Large intestine (tissue), 3 donors: ENCODE measurements around the gene MKS1. TPM values are rescaled to one million over a fixed set of nuclear protein-coding genes. Genes with fewer than 3 reads are reported as not detected.

Source experiments
- DNase-seq, 2 donors: peaks; one replicate each; pipeline versions ENCODE4 v3.0.0 to v3.0.0-alpha.2; 2013
- H3K27ac ChIP-seq: one replicate; pipeline ENCODE4 v1.5.1; 2013; ENCODE audit warnings: low read length
- H3K27me3 ChIP-seq: 2 replicates; pipeline ENCODE4 v1.6.1; 2013; ENCODE audit warnings: low read length; ENCODE audit not compliant: control insufficient read depth, insufficient read depth
- H3K36me3 ChIP-seq: 2 replicates; pipeline ENCODE4 v1.6.1; 2013; ENCODE audit warnings: low read length; ENCODE audit not compliant: control insufficient read depth, insufficient read depth
- H3K4me1 ChIP-seq: one replicate; pipeline ENCODE4 v1.6.1; 2013; ENCODE audit warnings: low read length; ENCODE audit not compliant: control insufficient read depth, insufficient read depth
- H3K4me3 ChIP-seq: one replicate; pipeline ENCODE4 v1.5.1; 2013; ENCODE audit warnings: low read length
- H3K9me3 ChIP-seq: one replicate; pipeline ENCODE4 v1.6.1; 2013; ENCODE audit warnings: mild to moderate bottlenecking, low read depth, low read length, moderate library complexity; ENCODE audit not compliant: control insufficient read depth
- WGBS: methylation state at CpG from one replicate; pipeline ENCODE4 v1.1.5; 2013; ENCODE audit warnings: low lambda C conversion rate; ENCODE audit not compliant: insufficient coverage; 5-methylcytosine and 5-hydroxymethylcytosine counted together
- polyA plus RNA-seq: library from polyadenylated mRNA; unstranded; fragments of 120-200 nt; gene quantifications from one replicate; pipeline ENCODE4 v1.2.1, GENCODE V29; 2013

Gene MKS1
- polyA plus RNA-seq, 1 donor: 27.1 TPM

GRCh38 chr17:58207451-58207850, 11.6 kb downstream of the MKS1 start:
- WGBS: no CpG with 5 or more reads among the region's 3 CpGs
- no peak overlapping the region for H3K4me3 ChIP-seq
- no peaks in the 10 kb centered on the region for H3K27me3 ChIP-seq
- no peak overlapping the region for H3K27ac ChIP-seq
- H3K4me1 ChIP-seq: peaks cover 11% of the 10 kb centered on the region
- H3K9me3 ChIP-seq: no peaks in the 10 kb centered on the region
- no peak for DNase-seq
- peaks cover 51% of the 10 kb centered on the region for H3K36me3 ChIP-seq

- no peak overlapping the region for H3K4me3 ChIP-seq
- no CpG with 5 or more reads among the region's 11 CpGs for WGBS
- no peak overlapping the region for H3K27ac ChIP-seq
- DNase-seq: no peak
- H3K36me3 ChIP-seq: peaks cover 46% of the 10 kb centered on the region
- peaks cover 11% of the 10 kb centered on the region for H3K4me1 ChIP-seq
- no peaks in the 10 kb centered on the region for H3K27me3 ChIP-seq
- H3K9me3 ChIP-seq: no peaks in the 10 kb centered on the region
These were observed 13.1 kb downstream of the MKS1 start for GRCh38 chr17:58205936-58206335.

- DNase-seq: no peak
- Histone ChIP-seq H3K4me3 (no peak overlapping the region), H3K27ac (no peak overlapping the region), H3K9me3 (no peaks in the 10 kb centered on the region), H3K4me1 (peaks cover 11% of the 10 kb centered on the region), H3K36me3 (peaks cover 38% of the 10 kb centered on the region), H3K27me3 (no peaks in the 10 kb centered on the region)
- WGBS: no CpG with 5 or more reads among the region's 5 CpGs
These were observed 14.3 kb downstream of the MKS1 start for GRCh38 chr17:58204796-58205195.

- WGBS: no CpG with 5 or more reads among the region's 7 CpGs
- no peaks in the 10 kb centered on the region for H3K27me3 ChIP-seq
- H3K36me3 ChIP-seq: peaks cover 27% of the 10 kb centered on the region
- H3K4me3 ChIP-seq: no peak overlapping the region
- H3K27ac ChIP-seq: no peak overlapping the region
- DNase-seq: no peak
- H3K4me1 ChIP-seq: no peaks in the 10 kb centered on the region
- H3K9me3 ChIP-seq: no peaks in the 10 kb centered on the region
These were observed 16.2 kb downstream of the MKS1 start for GRCh38 chr17:58202859-58203258.

GRCh38 chr17:58200024-58200633, 18.9 kb downstream of the MKS1 start:
- H3K4me1 ChIP-seq: peaks cover 6% of the 10 kb centered on the region
- WGBS: no CpG with 5 or more reads among the region's 14 CpGs
- DNase-seq: peak in 1 of 2 donors; percentile 40
- H3K36me3 ChIP-seq: peaks cover 2% of the 10 kb centered on the region
- no peak overlapping the region for H3K4me3 ChIP-seq
- H3K27ac ChIP-seq: no peak overlapping the region
- H3K27me3 ChIP-seq: peaks cover 4% of the 10 kb centered on the region
- H3K9me3 ChIP-seq: no peaks in the 10 kb centered on the region

- H3K4me1 ChIP-seq: peaks cover 8% of the 10 kb centered on the region
- H3K27me3 ChIP-seq: peaks cover 4% of the 10 kb centered on the region
These were observed 22.4 kb downstream of the MKS1 start for GRCh38 chr17:58196610-58197009.

GRCh38 chr17:58195518-58196123, 23.4 kb downstream of the MKS1 start:
- Histone ChIP-seq H3K36me3 (no peaks in the 10 kb centered on the region), H3K27me3 (peaks cover 9% of the 10 kb centered on the region), H3K27ac (no peak overlapping the region), H3K4me3 (no peak overlapping the region), H3K4me1 (peaks cover 16% of the 10 kb centered on the region), H3K9me3 (no peaks in the 10 kb centered on the region)
- 95% methylated on average over 1 of the region's 5 CpGs for WGBS
- DNase-seq: no peak

More at GRCh38 chr17:58196610-58197009, 22.4 kb downstream of the MKS1 start:
- Histone ChIP-seq H3K36me3 (no peaks in the 10 kb centered on the region), H3K9me3 (no peaks in the 10 kb centered on the region), H3K27ac (no peak overlapping the region), H3K4me3 (no peak overlapping the region)
- DNase-seq: no peak
- no CpG with 5 or more reads among the region's 7 CpGs for WGBS

- Histone ChIP-seq H3K27me3 (peaks cover 9% of the 10 kb centered on the region), H3K4me1 (peaks cover 16% of the 10 kb centered on the region), H3K4me3 (no peak overlapping the region), H3K9me3 (no peaks in the 10 kb centered on the region), H3K27ac (no peak overlapping the region), H3K36me3 (no peaks in the 10 kb centered on the region)
- no CpG with 5 or more reads among the region's 18 CpGs for WGBS
- no peak for DNase-seq
These were observed 25.3 kb downstream of the MKS1 start for GRCh38 chr17:58193641-58194255.

GRCh38 chr17:58192612-58193011, 26.4 kb downstream of the MKS1 start, which contains the start of gene EPX:
Gene EPX (plus strand): TSS chr17:58192726. CDS start chr17:58192847, 121 bp downstream.
- Histone ChIP-seq H3K4me1 (peaks cover 16% of the 10 kb centered on the region), H3K27me3 (peaks cover 9% of the 10 kb centered on the region)
- WGBS: no CpG with 5 or more reads among the region's 6 CpGs

GRCh38 chr17:58191241-58191896, 27.7 kb downstream of the MKS1 start:
- Histone ChIP-seq H3K4me3 (no peak overlapping the region), H3K36me3 (no peaks in the 10 kb centered on the region), H3K4me1 (peaks cover 16% of the 10 kb centered on the region), H3K27ac (no peak overlapping the region), H3K9me3 (no peaks in the 10 kb centered on the region), H3K27me3 (peaks cover 5% of the 10 kb centered on the region)
- DNase-seq: peak in 1 of 2 donors; percentile 35
- no CpG with 5 or more reads among the region's 14 CpGs for WGBS

More at GRCh38 chr17:58192612-58193011, 26.4 kb downstream of the MKS1 start, which contains the start of gene EPX:
- Histone ChIP-seq H3K36me3 (no peaks in the 10 kb centered on the region), H3K27ac (no peak within 1 kb of the TSS), H3K4me3 (no peak within 1 kb of the TSS), H3K9me3 (no peaks in the 10 kb centered on the region)
- DNase-seq: no peak
